HG03469 (cell line): ENCODE data around the gene HSPBP1.

Experiments used
- ATAC-seq: cut with Tn5 transposase; IDR thresholded peaks from one replicate; pipeline ENCODE4 v1.9.1; 2021; ENCODE audit warnings: mild to moderate bottlenecking, moderate library complexity, moderate number of reproducible peaks; ENCODE audit not compliant: unreplicated experiment

The HSPBP1 gene

GRCh38 chr19:55276720-55277430 lies 3.0 kb downstream of the HSPBP1 start:
- ATAC-seq, result no peak

- ATAC-seq, result no peak
These were observed 3.8 kb downstream of the HSPBP1 start for GRCh38 chr19:55275851-55276719.

GRCh38 chr19:55273978-55274707 lies 5.8 kb downstream of the HSPBP1 start:
- ATAC-seq, result no peak

- ATAC-seq, result no peak
These were observed 7.8 kb downstream of the HSPBP1 start for GRCh38 chr19:55272142-55272541.

- ATAC-seq, result no peak
These were observed 9.6 kb downstream of the HSPBP1 start for GRCh38 chr19:55270172-55270942.

- no peak for ATAC-seq
These were observed 10.6 kb downstream of the HSPBP1 start for GRCh38 chr19:55269299-55269698.

GRCh38 chr19:55266840-55267239 lies 13.1 kb downstream of the HSPBP1 start:
- ATAC-seq, result no peak

- no peak for ATAC-seq
These were observed 13.5 kb downstream of the HSPBP1 start for GRCh38 chr19:55266404-55266803.

GRCh38 chr19:55265723-55266386 lies 14.1 kb downstream of the HSPBP1 start:
- ATAC-seq, result no peak

GRCh38 chr19:55265173-55265572 lies 14.7 kb downstream of the HSPBP1 start:
- no peak for ATAC-seq

- no peak for ATAC-seq
These were observed 15.4 kb downstream of the HSPBP1 start for GRCh38 chr19:55264531-55264930.

GRCh38 chr19:55262359-55262758 lies 17.6 kb downstream of the HSPBP1 start:
- no peak for ATAC-seq

- no peak for ATAC-seq
These were observed 18.2 kb downstream of the HSPBP1 start for GRCh38 chr19:55261671-55262126.

GRCh38 chr19:55259540-55260210 lies 20.2 kb downstream of the HSPBP1 start:
- no peak for ATAC-seq

- peak; percentile 51 for ATAC-seq
These were observed 20.9 kb downstream of the HSPBP1 start, which contains the start of gene PPP6R1 for GRCh38 chr19:55258828-55259539. PPP6R1 (minus strand) TSS chr19:55259017; CDS start chr19:55247103, 11,914 bp downstream.

- ATAC-seq, result no peak
These were observed 21.5 kb downstream of the HSPBP1 start for GRCh38 chr19:55258476-55258827.

- no peak for ATAC-seq
These were observed 22.2 kb downstream of the HSPBP1 start for GRCh38 chr19:55257461-55258420.
